KMS-11 (cell line): ENCODE results near the gene SLC1A7.

ENCODE experiments used
- H2AFZ ChIP-seq: fragments of 200-600 bp; sonication (generic); 2 replicates; pipeline ENCODE4 v1.6.1; 2016; ENCODE audit warnings: antibody characterized with exemption, mixed run types, low read depth
- H3K27ac ChIP-seq: fragments of 200-600 bp; sonication (generic); 2 replicates; pipeline ENCODE4 v1.6.1; 2016; ENCODE audit warnings: mild to moderate bottlenecking, mixed run types
- H3K27me3 ChIP-seq: fragments of 200-600 bp; sonication (generic); 2 replicates; pipeline ENCODE4 v1.6.1; 2017; ENCODE audit warnings: mild to moderate bottlenecking, low read depth, mixed run types, moderate library complexity; ENCODE audit not compliant: insufficient read depth
- H3K36me3 ChIP-seq: fragments of 200-600 bp; sonication (generic); 2 replicates; pipeline ENCODE4 v1.6.1; 2017; ENCODE audit warnings: mild to moderate bottlenecking, mixed run types; ENCODE audit not compliant: insufficient read depth
- H3K4me1 ChIP-seq: fragments of 200-600 bp; sonication (generic); 2 replicates; pipeline ENCODE4 v1.6.1; 2016; ENCODE audit warnings: mild to moderate bottlenecking, low read depth, mixed run types; ENCODE audit not compliant: poor library complexity, severe bottlenecking
- H3K4me2 ChIP-seq: fragments of 200-600 bp; sonication (generic); 2 replicates; pipeline ENCODE4 v1.7.0; 2016; ENCODE audit warnings: mild to moderate bottlenecking, mixed run types
- H3K4me3 ChIP-seq: fragments of 200-600 bp; sonication (generic); IDR thresholded peaks from 2 replicates; pipeline ENCODE4 v1.6.1; 2017; ENCODE audit warnings: low read depth, low read length, mixed read lengths; ENCODE audit not compliant: insufficient read depth
- H3K79me2 ChIP-seq: fragments of 200-600 bp; sonication (generic); 2 replicates; pipeline ENCODE4 v1.6.1; 2016; ENCODE audit warnings: low read depth, mixed run types; ENCODE audit not compliant: insufficient read depth
- H3K9ac ChIP-seq: fragments of 200-600 bp; sonication (generic); 2 replicates; pipeline ENCODE4 v1.6.1; 2016; ENCODE audit warnings: mild to moderate bottlenecking, mixed run types
- H4K20me1 ChIP-seq: fragments of 200-600 bp; sonication (generic); 2 replicates; pipeline ENCODE4 v1.6.1; 2016; ENCODE audit warnings: mild to moderate bottlenecking, mixed run types; ENCODE audit not compliant: insufficient read depth
- TF ChIP-seq, protein P1 (sequence below): fragments of 200-600 bp; sonication (generic); conservative IDR thresholded peaks from 2 replicates; pipeline ENCODE4 v1.6.1; 2017; ENCODE audit warnings: low read depth, mild to moderate bottlenecking, antibody characterized with exemption, low read length, moderate library complexity, mixed read lengths

Gene SLC1A7

DNA sequence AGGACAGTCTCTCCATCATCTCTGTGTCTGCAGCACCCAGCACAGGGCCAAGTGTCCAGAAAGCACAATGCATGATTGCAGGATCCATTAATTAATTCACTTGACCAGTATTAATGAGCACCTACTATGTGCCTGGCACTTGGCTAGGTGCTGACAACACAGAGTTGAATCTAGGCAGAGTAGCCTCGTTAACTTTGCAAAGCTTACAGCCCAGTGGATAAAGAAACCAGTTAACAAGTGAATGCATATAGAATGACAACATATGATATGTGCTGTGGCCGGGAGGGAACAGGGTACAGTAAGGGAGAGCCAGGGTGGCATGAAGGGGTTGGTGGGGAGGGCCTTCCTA is 10.9 kb downstream of the SLC1A7 start:
- Histone ChIP-seq H3K4me1 (no peaks in the 10 kb centered on the region), H3K27me3 (no peaks in the 10 kb centered on the region), H3K79me2 (no peaks in the 10 kb centered on the region), H3K36me3 (no peaks in the 10 kb centered on the region), H3K4me3 (no peak overlapping the region), H3K9ac (no peak overlapping the region), H2AFZ (no peak overlapping the region), H4K20me1 (no peaks in the 10 kb centered on the region), H3K4me2 (no peak overlapping the region), H3K27ac (no peak overlapping the region)
- TF ChIP-seq, protein P1, sequence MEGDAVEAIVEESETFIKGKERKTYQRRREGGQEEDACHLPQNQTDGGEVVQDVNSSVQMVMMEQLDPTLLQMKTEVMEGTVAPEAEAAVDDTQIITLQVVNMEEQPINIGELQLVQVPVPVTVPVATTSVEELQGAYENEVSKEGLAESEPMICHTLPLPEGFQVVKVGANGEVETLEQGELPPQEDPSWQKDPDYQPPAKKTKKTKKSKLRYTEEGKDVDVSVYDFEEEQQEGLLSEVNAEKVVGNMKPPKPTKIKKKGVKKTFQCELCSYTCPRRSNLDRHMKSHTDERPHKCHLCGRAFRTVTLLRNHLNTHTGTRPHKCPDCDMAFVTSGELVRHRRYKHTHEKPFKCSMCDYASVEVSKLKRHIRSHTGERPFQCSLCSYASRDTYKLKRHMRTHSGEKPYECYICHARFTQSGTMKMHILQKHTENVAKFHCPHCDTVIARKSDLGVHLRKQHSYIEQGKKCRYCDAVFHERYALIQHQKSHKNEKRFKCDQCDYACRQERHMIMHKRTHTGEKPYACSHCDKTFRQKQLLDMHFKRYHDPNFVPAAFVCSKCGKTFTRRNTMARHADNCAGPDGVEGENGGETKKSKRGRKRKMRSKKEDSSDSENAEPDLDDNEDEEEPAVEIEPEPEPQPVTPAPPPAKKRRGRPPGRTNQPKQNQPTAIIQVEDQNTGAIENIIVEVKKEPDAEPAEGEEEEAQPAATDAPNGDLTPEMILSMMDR, result no peak

DNA sequence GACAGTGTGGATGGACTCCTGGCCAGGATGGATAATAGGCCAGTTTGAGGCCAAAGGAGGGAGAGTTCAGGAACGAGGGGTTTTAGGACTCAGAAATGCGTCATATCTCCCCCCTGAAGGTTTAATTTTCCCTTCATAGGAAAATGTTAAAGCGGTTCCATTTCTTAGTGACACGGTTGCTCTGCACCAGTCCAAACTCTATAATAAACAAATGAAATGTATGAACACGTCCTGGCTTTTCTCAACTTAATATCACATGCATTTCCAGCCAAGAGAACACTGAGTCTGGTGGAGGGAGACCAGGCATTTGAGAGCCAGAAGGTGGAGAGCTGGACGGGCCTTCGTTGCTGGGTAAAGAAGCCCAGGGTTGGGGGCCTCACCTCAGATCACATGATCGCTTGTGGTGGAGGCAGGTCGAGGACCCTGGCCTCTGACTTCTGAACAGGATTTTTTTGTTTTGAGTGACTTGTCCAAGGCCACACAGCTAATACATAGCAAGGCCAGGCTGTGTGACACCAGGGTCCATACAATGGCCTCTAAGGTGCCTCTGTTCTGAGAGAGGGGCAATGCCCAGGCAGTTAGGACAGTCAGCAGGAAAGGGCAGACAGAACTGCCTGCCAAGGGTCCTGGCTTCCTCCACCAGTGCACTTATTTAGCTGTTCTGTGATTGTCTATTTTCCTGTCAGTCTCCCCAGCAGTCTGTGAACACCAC is 11.4 kb downstream of the SLC1A7 start:
- Histone ChIP-seq H3K79me2 (no peaks in the 10 kb centered on the region), H4K20me1 (no peaks in the 10 kb centered on the region), H3K4me1 (no peaks in the 10 kb centered on the region), H3K9ac (no peak overlapping the region), H3K4me3 (no peak overlapping the region), H3K27me3 (no peaks in the 10 kb centered on the region), H3K4me2 (no peak overlapping the region), H2AFZ (no peak overlapping the region), H3K27ac (no peak overlapping the region), H3K36me3 (no peaks in the 10 kb centered on the region)
- TF ChIP-seq, protein P1, result no peak

DNA sequence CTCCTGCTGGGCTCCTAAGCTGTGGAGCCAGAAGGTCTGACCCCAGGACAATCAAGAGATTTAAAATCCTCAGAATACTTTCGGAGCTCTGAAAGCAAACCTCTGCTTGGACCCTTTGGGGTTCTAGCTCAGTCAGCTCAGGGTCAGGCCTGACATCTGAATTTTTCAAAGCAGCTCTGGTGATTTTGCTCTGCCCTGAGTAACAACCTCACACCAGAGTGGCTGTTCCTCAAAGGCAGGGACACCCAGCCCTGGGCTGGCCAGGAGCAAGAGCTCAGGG is 11.9 kb downstream of the SLC1A7 start:
- H4K20me1 ChIP-seq, result no peaks in the 10 kb centered on the region
- no peak overlapping the region for H3K27ac ChIP-seq
- no peak overlapping the region for H2AFZ ChIP-seq
- no peak overlapping the region for H3K4me3 ChIP-seq
- no peaks in the 10 kb centered on the region for H3K4me1 ChIP-seq
- H3K36me3 ChIP-seq, result no peaks in the 10 kb centered on the region
- H3K4me2 ChIP-seq, result no peak overlapping the region
- H3K27me3 ChIP-seq, result no peaks in the 10 kb centered on the region
- TF ChIP-seq, protein P1, result no peak
- no peaks in the 10 kb centered on the region for H3K79me2 ChIP-seq
- no peak overlapping the region for H3K9ac ChIP-seq

DNA sequence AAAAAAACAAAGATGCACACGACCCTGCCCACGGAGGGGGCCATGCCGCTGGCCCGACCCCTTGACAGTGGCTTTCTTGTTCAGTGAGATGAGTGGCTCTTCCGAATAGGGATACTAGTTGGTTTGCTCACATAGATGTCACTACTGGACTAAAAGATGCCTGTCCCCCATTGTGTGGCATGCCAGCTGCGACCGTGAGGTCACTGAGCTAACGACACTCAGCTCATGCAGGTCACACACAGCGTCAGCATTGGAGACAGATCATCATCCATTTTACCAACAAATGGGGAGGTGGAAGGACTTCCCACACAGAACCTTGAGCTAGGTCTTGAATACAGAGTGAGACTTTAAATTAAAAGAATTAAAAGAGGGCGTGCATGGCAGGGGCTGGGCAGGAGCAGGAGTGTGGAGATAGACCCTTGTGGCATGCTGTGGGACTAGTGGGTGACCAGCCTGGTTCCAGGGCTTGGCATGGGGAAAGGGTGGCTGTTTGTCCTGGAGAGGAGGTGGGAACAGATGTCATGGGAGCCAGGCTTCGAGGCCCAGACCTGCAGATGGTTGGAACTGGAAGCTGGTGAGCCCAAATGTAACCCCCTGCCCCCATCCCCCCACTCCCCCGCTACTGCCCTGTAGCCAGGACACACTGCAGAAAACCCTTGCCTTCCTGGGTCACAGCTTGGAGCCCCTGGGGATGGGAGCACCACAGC is 12.4 kb downstream of the SLC1A7 start:
- TF ChIP-seq, protein P1, result no peak
- no peaks in the 10 kb centered on the region for H3K4me1 ChIP-seq
- H3K4me2 ChIP-seq, result no peak overlapping the region
- H3K9ac ChIP-seq, result no peak overlapping the region
- H3K36me3 ChIP-seq, result no peaks in the 10 kb centered on the region
- H3K27me3 ChIP-seq, result no peaks in the 10 kb centered on the region
- no peaks in the 10 kb centered on the region for H4K20me1 ChIP-seq
- no peak overlapping the region for H3K4me3 ChIP-seq
- no peak overlapping the region for H3K27ac ChIP-seq
- H2AFZ ChIP-seq, result no peak overlapping the region
- no peaks in the 10 kb centered on the region for H3K79me2 ChIP-seq
